HFF-Myc (cell line): ENCODE measurements around the gene SRRT.
"Not testable (repeated sequence)": the region's sequence is repeated elsewhere in the genome, so short reads cannot be mapped to it uniquely, and the experiment has no call there.

ENCODE experiments used
- DNase-seq: peaks from one replicate; pipeline ENCODE4 v3.0.0-alpha.2; 2011; ENCODE audit warnings: low read depth; ENCODE audit errors: extremely low read depth
- H3K4me3 ChIP-seq: replicated peaks from 2 replicates; pipeline ENCODE4 v1.5.1; 2011; ENCODE audit warnings: low read depth, mild to moderate bottlenecking, control low read depth, low read length
- TF ChIP-seq, protein P1 (sequence below): IDR thresholded peaks from 2 replicates; pipeline ENCODE4 v1.5.1; 2012; ENCODE audit warnings: mild to moderate bottlenecking, low read depth, low read length, control low read depth; ENCODE audit errors: missing control alignments

The SRRT gene

DNA sequence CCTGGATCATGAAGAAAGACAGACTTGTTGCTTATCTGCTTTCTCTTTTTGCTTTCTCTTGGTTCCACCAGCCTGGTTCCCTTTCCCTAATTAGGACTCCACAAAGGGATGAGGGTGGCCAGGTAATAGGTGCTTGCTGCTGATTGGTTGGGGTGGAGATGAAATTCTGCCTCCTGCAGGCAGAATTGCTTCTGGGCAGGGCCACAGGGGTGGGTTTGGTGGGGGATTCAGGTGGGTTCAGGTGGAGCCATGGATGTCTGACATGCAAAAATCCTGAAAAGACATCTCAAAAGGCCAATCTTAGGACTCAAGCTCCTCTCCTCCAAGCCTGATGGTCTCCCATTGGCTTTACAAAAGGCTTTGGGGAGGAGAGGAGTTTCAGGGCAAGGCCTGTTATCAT lies 46.1 kb downstream of the SRRT start:
- TF ChIP-seq, protein P1, sequence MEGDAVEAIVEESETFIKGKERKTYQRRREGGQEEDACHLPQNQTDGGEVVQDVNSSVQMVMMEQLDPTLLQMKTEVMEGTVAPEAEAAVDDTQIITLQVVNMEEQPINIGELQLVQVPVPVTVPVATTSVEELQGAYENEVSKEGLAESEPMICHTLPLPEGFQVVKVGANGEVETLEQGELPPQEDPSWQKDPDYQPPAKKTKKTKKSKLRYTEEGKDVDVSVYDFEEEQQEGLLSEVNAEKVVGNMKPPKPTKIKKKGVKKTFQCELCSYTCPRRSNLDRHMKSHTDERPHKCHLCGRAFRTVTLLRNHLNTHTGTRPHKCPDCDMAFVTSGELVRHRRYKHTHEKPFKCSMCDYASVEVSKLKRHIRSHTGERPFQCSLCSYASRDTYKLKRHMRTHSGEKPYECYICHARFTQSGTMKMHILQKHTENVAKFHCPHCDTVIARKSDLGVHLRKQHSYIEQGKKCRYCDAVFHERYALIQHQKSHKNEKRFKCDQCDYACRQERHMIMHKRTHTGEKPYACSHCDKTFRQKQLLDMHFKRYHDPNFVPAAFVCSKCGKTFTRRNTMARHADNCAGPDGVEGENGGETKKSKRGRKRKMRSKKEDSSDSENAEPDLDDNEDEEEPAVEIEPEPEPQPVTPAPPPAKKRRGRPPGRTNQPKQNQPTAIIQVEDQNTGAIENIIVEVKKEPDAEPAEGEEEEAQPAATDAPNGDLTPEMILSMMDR, result no peak
- DNase-seq, result no peak
- H3K4me3 ChIP-seq, result no peak overlapping the region

DNA sequence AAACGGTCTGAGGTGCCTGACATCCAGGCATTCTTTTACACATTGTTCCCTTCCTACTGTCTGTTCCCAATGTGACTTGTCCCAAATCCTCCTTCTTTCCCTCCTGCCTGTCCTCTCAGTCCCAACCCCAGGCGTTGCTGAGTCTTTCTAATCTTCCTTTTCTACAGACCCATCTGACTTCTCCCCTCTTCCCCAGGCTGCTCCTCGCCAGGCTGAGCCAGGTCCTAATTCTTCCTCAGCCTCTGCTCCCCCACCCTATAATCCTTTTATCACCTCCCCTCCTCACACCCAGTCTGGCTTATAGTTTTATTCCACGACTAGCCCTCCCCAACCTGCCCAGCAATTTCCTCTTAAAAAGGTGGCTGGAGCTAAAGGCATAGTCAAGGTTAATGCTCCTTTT lies 48.7 kb downstream of the SRRT start:
- DNase-seq, H3K4me3 ChIP-seq: not testable (repeated sequence)

DNA sequence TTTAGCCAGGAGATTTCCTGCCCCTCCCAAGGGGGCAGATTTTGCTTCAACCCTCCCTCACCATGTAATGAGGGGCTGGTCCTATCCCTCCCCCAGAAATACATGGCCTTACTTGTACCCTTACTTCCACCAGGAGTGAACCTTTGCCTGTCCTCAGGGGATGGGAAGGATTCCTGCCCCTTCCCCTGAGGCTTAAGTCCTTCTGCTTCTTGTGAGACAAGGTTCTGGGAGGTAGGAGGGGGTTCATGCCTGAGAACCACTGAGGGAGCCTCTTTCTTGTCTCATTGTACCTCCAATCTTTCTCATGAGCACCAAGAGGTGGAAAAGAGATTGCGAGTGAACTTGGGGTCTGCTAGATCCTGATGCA lies 54.9 kb downstream of the SRRT start:
- TF ChIP-seq, protein P1, result no peak
- H3K4me3 ChIP-seq, result no peak overlapping the region
- no peak for DNase-seq

DNA sequence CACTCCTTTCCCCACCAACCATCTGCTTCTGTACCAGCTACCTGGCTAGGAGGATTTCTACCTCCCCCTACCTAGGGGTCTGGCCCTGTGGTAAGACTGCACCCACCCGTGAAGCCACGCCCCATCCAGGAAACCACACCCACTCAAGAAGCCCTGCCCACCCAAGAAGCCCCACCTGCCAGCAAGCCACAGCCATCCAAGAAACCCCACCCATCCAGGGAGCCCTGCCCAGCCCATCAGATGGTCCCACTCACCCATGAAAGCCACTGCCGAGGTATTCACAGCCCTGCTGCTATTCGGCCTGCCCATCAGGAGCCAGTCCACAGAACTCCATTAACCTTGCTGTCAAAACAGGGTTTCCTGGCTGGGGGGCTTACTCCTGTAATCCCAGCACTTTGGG lies 58.8 kb downstream of the SRRT start:
- no peak overlapping the region for H3K4me3 ChIP-seq
- TF ChIP-seq, protein P1, result no peak
- no peak for DNase-seq

DNA sequence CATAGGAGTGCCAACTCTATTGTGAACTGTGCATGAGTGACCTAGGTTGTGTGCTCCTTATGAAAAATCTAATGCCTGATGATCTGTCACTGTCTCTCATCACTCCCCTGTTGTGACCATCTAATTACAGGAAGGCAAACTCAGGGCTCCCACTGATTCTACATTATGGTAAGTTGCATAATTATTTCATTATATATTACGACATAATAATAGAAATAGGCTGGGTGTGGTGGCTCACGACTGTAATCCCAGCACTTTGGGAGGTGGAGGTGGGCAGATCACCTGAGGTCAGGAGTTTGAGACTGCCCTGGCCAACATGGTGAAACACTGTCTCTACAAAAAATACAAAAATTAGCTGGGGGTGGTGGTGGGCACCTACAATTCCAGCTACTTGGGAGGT lies 60.5 kb downstream of the SRRT start:
- not testable (repeated sequence) for DNase-seq, H3K4me3 ChIP-seq

DNA sequence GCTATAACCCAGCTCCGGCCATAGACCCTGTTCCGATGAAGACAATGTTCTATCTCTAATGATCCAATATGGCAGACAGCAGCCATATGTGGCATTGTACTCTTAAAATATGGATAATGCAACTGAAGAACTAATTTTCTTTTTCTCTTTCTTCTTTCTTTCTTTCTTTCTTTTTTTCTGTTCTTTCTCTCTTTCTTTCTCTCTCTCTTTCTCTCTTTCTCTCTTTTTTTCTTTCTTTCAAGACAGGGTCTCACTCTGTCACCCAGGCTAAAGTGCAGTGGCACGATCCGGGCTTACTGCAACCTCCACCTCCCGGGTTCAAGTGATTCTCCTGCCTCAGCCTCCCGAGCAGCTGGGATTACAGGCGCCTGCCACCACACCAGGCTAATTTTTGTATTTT lies 61.3 kb downstream of the SRRT start:
- not testable (repeated sequence) for H3K4me3 ChIP-seq, DNase-seq
